A673 (cell line): Measurements from ENCODE around the gene RNF38. TPM values are rescaled to one million over a fixed set of nuclear protein-coding genes. Genes with fewer than 3 reads are reported as not detected.
"Not testable (repeated sequence)": the region's sequence is repeated elsewhere in the genome, so short reads cannot be mapped to it uniquely, and the experiment has no call there.

Experiments used
- BruUV-seq: library from RNA; stranded (reverse); fragments of 400-500 nt; replicated peaks from 2 replicates; lab custom pipeline; 2021; lab: Mats Ljungman, UMichigan
- CTCF ChIA-PET: fragments of 300-600 bp; sonication (Branson Sonifier 250); formaldehyde crosslinking; loops from one replicate; lab custom pipeline; 2022; ENCODE audit warnings: antibody characterized with exemption; lab: Charles Lee
- POLR2A ChIA-PET: fragments of 300-600 bp; sonication (Branson Sonifier 250); formaldehyde crosslinking; loops from one replicate; lab custom pipeline; 2022; ENCODE audit warnings: antibody characterized with exemption; ENCODE audit not compliant: low non-redundant PET; lab: Charles Lee
- DNase-seq: peaks from one replicate; pipeline ENCODE4 v3.0.0-alpha.2; 2015; ENCODE audit warnings: low spot score
- H3K27ac ChIP-seq: fragments of 200-600 bp; sonication (generic); 2 replicates; pipeline ENCODE4 v1.5.1; 2016; ENCODE audit warnings: mixed run types, low read depth, mild to moderate bottlenecking, mixed read lengths, antibody characterized with exemption, low read length; ENCODE audit not compliant: poor library complexity, severe bottlenecking
- H3K27me3 ChIP-seq: fragments of 200-600 bp; sonication (generic); replicated peaks from 2 replicates; pipeline ENCODE4 v1.6.1; 2017; ENCODE audit warnings: mixed run types, low read depth, mild to moderate bottlenecking, mixed read lengths, antibody characterized with exemption, low read length; ENCODE audit not compliant: insufficient read depth, poor library complexity
- H3K36me3 ChIP-seq: fragments of 200-600 bp; sonication (generic); 2 replicates; pipeline ENCODE4 v1.6.1; 2016; ENCODE audit warnings: mixed run types, mild to moderate bottlenecking, mixed read lengths, antibody characterized with exemption, low read length; ENCODE audit not compliant: insufficient read depth, poor library complexity, severe bottlenecking
- H3K4me1 ChIP-seq: fragments of 200-600 bp; sonication (generic); 2 replicates; pipeline ENCODE4 v1.6.1; 2017; ENCODE audit warnings: mixed run types, mild to moderate bottlenecking, mixed read lengths, antibody characterized with exemption, low read length; ENCODE audit not compliant: insufficient read depth, poor library complexity, severe bottlenecking
- H3K4me3 ChIP-seq: fragments of 200-600 bp; sonication (generic); 2 replicates; pipeline ENCODE4 v1.5.1; 2016; ENCODE audit warnings: low read depth, mixed run types, mild to moderate bottlenecking, mixed read lengths, low read length; ENCODE audit not compliant: poor library complexity, severe bottlenecking
- H3K9me3 ChIP-seq: fragments of 200-600 bp; sonication (generic); 2 replicates; pipeline ENCODE4 v1.6.1; 2016; ENCODE audit warnings: mixed run types, low read depth, mild to moderate bottlenecking, mixed read lengths, antibody characterized with exemption, low read length; ENCODE audit not compliant: poor library complexity, severe bottlenecking
- EZH2 ChIP-seq: fragments of 200-600 bp; sonication (generic); IDR thresholded peaks from 2 replicates; pipeline ENCODE4 v1.6.1; 2017; ENCODE audit warnings: borderline replicate concordance, low read depth, mild to moderate bottlenecking, mixed read lengths, antibody characterized with exemption, low read length; ENCODE audit not compliant: poor library complexity, severe bottlenecking
- intact Hi-C: fragments of 100-400 bp; cut with micrococcal nuclease; formaldehyde crosslinking; loops from one replicate; pipeline ENCODE4 v1.10.0; 2022; ENCODE audit not compliant: unreplicated experiment
- total RNA-seq: library from RNA; stranded (reverse); gene quantifications from 2 replicates; pipeline ENCODE4 v1.2.3, GENCODE V29; 2021
- TF ChIP-seq, protein P1 (sequence below): fragments of 300-800, 200-600 bp; sonication (generic); conservative IDR thresholded peaks from 2 replicates; pipeline ENCODE4 v1.5.1; 2017; ENCODE audit warnings: low read depth, mild to moderate bottlenecking, antibody characterized with exemption, low read length, moderate library complexity, mixed read lengths

The RNF38 gene
- total RNA-seq, 1 experiment from 2014 or later: 26.6 TPM

DNA sequence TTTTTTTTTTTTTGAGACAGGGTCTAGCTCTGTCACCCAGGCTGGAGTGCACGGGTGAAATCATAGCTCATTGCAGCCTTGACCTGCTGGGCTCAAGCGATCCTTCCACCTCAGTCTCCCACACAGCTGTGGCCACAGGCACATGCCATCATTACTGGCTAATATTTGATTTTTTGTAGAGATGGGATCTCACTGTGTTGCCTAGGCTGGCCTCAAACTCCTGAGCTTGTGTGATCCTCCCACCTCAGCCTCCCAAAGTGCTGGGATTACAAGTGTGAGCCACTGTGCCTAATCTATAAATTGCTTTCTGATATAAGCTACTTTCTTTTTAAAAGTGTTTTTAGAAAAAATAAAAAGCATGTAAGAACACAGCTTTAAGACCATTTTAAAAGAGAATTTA, 85.3 kb downstream of the RNF38 start:
- no TSS peak for BruUV-seq
- no peak for DNase-seq
- Histone ChIP-seq H3K27me3 (no peaks in the 10 kb centered on the region), H3K9me3 (no peaks in the 10 kb centered on the region), H3K4me3 (no peak overlapping the region), H3K27ac (no peak overlapping the region), H3K36me3 (no peaks in the 10 kb centered on the region), H3K4me1 (no peaks in the 10 kb centered on the region)
- CTCF ChIA-PET: interaction anchor here (0.6 kb wide), 1 partner anchor 12 kb away, joined by 4 read pairs; no protein-coding TSS in a partner anchor
- intact Hi-C loops: no loop called here
- TF ChIP-seq, protein P1, sequence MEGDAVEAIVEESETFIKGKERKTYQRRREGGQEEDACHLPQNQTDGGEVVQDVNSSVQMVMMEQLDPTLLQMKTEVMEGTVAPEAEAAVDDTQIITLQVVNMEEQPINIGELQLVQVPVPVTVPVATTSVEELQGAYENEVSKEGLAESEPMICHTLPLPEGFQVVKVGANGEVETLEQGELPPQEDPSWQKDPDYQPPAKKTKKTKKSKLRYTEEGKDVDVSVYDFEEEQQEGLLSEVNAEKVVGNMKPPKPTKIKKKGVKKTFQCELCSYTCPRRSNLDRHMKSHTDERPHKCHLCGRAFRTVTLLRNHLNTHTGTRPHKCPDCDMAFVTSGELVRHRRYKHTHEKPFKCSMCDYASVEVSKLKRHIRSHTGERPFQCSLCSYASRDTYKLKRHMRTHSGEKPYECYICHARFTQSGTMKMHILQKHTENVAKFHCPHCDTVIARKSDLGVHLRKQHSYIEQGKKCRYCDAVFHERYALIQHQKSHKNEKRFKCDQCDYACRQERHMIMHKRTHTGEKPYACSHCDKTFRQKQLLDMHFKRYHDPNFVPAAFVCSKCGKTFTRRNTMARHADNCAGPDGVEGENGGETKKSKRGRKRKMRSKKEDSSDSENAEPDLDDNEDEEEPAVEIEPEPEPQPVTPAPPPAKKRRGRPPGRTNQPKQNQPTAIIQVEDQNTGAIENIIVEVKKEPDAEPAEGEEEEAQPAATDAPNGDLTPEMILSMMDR: no peak
- no peak for TF ChIP-seq EZH2
- POLR2A ChIA-PET: no interaction called here

DNA sequence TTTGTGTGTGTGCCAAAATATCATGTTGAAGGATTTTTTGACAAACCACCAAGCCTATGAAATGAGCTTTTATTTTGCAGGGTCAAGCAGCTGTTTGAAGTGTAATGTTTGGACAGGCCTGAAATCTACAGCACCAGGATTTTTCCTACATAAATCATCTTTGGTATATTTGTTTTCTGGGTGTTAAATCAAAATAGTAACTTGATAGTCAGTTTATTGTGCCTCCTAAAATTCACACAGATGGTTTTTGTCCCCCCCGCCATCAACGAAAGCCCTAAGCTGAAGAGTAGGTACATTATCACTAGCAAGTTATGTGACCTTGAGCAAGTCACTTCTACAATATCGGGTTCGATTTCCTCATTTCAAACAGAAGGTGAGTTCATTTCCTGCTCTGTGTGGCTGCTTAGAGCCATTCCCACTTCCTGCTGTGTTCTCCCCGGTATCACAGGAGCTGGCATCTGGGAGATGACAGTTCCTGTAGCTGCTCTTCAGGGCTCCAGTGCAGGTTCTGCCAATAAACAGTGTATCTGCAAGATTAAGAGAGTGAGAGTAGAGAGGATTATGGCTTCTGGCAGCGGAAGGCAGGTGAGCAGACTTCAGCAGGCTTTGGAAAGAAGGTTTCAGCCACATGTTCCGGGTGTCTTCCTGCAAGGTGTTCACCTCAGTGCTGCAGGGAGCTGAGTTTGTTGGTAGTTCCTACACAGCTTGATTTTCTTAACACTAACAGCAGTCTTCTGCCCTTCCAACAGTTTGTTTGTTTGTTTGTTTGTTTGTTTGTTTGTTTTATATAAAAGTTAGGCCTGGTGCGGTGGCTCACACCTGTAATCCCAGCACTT, 93.4 kb downstream of the RNF38 start:
- H3K36me3 ChIP-seq: no peaks in the 10 kb centered on the region
- H3K27ac ChIP-seq: no peak overlapping the region
- no peaks in the 10 kb centered on the region for H3K4me1 ChIP-seq
- ChIA-PET POLR2A (interaction anchor here (0.7 kb wide), 1 partner anchor 52 kb away, joined by 3 read pairs; no protein-coding TSS in a partner anchor), CTCF (interaction anchor here (1.2 kb wide), 1 partner anchor 22 kb away, joined by 3 read pairs; no protein-coding TSS in a partner anchor)
- no peaks in the 10 kb centered on the region for H3K27me3 ChIP-seq
- no peak overlapping the region for H3K4me3 ChIP-seq
- intact Hi-C loops: no loop called here
- no peaks in the 10 kb centered on the region for H3K9me3 ChIP-seq
- TF ChIP-seq, protein P1: no peak
- DNase-seq: peak; percentile 9
- BruUV-seq: no TSS peak

GRCh38 chr9:36304366-36304765, 95.7 kb downstream of the RNF38 start:
- H3K27me3 ChIP-seq, DNase-seq, H3K4me3 ChIP-seq, POLR2A ChIA-PET, CTCF ChIA-PET, BruUV-seq, H3K36me3 ChIP-seq, H3K9me3 ChIP-seq, H3K27ac ChIP-seq, intact Hi-C loops, H3K4me1 ChIP-seq: not testable (repeated sequence)

DNA sequence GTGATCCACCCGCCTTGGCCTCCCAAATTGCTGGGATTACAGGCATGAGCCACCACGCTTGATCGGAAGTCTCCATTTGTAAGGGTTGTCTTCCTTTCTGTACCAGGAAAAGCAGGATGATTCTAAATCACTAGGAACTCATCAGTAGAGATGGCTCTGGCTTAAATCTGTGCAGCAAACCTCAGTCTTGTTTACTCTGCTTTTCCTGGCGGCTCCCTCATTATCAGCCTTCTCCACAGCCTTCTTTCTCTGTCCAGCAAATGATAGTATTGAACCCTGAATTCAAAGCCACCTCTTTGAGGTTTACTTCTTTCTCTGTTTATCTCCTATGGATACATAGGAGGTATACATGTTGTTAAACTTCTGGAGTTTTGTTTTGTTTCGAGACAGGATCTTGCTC, 98.8 kb downstream of the RNF38 start:
- no TSS peak for BruUV-seq
- Histone ChIP-seq H3K4me3 (no peak overlapping the region), H3K36me3 (no peaks in the 10 kb centered on the region), H3K9me3 (no peaks in the 10 kb centered on the region), H3K27me3 (no peaks in the 10 kb centered on the region), H3K4me1 (no peaks in the 10 kb centered on the region), H3K27ac (no peak overlapping the region)
- no peak for DNase-seq
- POLR2A ChIA-PET: no interaction called here
- TF ChIP-seq, protein P1: no peak
- no peak for TF ChIP-seq EZH2
- intact Hi-C loops: no loop called here
- CTCF ChIA-PET: no interaction called here
